ENCODE measurements around the gene SARDH.

DNA sequence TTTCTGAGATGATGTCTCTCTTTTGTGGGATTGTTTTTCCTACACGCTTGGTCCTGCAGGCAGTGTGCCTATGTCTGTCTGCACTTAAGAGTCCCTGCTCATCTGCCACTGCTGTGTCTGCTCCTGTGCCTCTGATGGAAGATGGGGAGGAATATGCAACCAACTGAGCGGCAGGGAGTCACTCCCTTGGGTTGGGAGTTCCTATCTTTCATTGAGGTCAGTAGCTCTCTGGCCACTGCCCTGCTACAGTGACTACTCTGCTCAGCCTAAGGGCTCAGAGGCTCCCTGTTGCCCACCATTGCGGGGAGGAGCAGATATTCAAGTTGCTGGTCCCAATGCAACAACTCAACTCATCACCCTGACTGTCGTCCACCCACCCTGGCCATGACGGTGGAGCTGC is 115.6 kb downstream of the SARDH start:
- TF ChIP-seq, protein P1, sequence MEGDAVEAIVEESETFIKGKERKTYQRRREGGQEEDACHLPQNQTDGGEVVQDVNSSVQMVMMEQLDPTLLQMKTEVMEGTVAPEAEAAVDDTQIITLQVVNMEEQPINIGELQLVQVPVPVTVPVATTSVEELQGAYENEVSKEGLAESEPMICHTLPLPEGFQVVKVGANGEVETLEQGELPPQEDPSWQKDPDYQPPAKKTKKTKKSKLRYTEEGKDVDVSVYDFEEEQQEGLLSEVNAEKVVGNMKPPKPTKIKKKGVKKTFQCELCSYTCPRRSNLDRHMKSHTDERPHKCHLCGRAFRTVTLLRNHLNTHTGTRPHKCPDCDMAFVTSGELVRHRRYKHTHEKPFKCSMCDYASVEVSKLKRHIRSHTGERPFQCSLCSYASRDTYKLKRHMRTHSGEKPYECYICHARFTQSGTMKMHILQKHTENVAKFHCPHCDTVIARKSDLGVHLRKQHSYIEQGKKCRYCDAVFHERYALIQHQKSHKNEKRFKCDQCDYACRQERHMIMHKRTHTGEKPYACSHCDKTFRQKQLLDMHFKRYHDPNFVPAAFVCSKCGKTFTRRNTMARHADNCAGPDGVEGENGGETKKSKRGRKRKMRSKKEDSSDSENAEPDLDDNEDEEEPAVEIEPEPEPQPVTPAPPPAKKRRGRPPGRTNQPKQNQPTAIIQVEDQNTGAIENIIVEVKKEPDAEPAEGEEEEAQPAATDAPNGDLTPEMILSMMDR (IDR thresholded peaks at IDR 0.05) = no peak
- TF ChIP-seq POLR2A (IDR thresholded peaks at IDR 0.05; ENCODE audit: low read depth) (no peak), POLR2AphosphoS5 (IDR thresholded peaks at IDR 0.05) (no peak)

Data from esophagus muscularis mucosa (tissue), 3 donors.